ENCODE measurements around the gene GATC. TPM values are rescaled to one million over a fixed set of nuclear protein-coding genes. Genes with fewer than 3 reads are reported as not detected.

Gene GATC
- total RNA-seq, 1 donor from 2014 or later = 29.3 TPM

GRCh38 chr12:120497524-120498150 is 51.4 kb downstream of the GATC start:
- ATAC-seq (no peak), DNase-seq (no peak)
- intact Hi-C loops (cut with DNase I) = no loop called here
- Histone ChIP-seq H3K4me1 (peaks cover 20% of the 10 kb centered on the region), H3K36me3 (peaks cover 21% of the 10 kb centered on the region), H3K9me3 (no peaks in the 10 kb centered on the region), H3K27me3 (no peaks in the 10 kb centered on the region), H3K27ac (peak overlapping the region; percentile 90), H3K4me3 (peak overlapping the region; percentile 97)
- no peak for TF ChIP-seq CTCF (IDR thresholded peaks at IDR 0.05)

- intact Hi-C loops (cut with DNase I) = no loop called here
- Histone ChIP-seq H3K27ac (no peak overlapping the region), H3K4me1 (peaks cover 20% of the 10 kb centered on the region), H3K4me3 (no peak overlapping the region), H3K36me3 (peaks cover 34% of the 10 kb centered on the region), H3K27me3 (no peaks in the 10 kb centered on the region), H3K9me3 (no peaks in the 10 kb centered on the region)
- no peak for DNase-seq
- no peak for TF ChIP-seq CTCF (IDR thresholded peaks at IDR 0.05)
- no peak for ATAC-seq
Measured at GRCh38 chr12:120498870-120499515, 52.7 kb downstream of the GATC start.

- intact Hi-C loops (cut with DNase I) = no loop called here
- H3K9me3 ChIP-seq = no peaks in the 10 kb centered on the region
- no peak for ATAC-seq
- H3K4me3 ChIP-seq = no peak overlapping the region
- no peak for TF ChIP-seq CTCF (IDR thresholded peaks at IDR 0.05)
- DNase-seq = no peak
- peaks cover 44% of the 10 kb centered on the region for H3K36me3 ChIP-seq
- no peak overlapping the region for H3K27ac ChIP-seq
- H3K4me1 ChIP-seq = peaks cover 11% of the 10 kb centered on the region
- no peaks in the 10 kb centered on the region for H3K27me3 ChIP-seq
Measured at GRCh38 chr12:120500581-120500980, 54.3 kb downstream of the GATC start.

GRCh38 chr12:120504587-120504986 is 58.3 kb downstream of the GATC start:
- DNase-seq (no peak), ATAC-seq (no peak)
- Histone ChIP-seq H3K4me3 (no peak overlapping the region), H3K27ac (no peak overlapping the region), H3K4me1 (no peaks in the 10 kb centered on the region), H3K9me3 (no peaks in the 10 kb centered on the region), H3K27me3 (no peaks in the 10 kb centered on the region), H3K36me3 (peaks cover 46% of the 10 kb centered on the region)
- intact Hi-C loops (cut with DNase I) = no loop called here
- no peak for TF ChIP-seq CTCF (IDR thresholded peaks at IDR 0.05)

- H3K4me1 ChIP-seq = no peaks in the 10 kb centered on the region
- no peak for DNase-seq
- H3K36me3 ChIP-seq = peaks cover 56% of the 10 kb centered on the region
- no peaks in the 10 kb centered on the region for H3K9me3 ChIP-seq
- ATAC-seq = no peak
- H3K4me3 ChIP-seq = no peak overlapping the region
- H3K27me3 ChIP-seq = no peaks in the 10 kb centered on the region
- intact Hi-C loops (cut with DNase I) = no loop called here
- TF ChIP-seq CTCF (IDR thresholded peaks at IDR 0.05) = no peak
- H3K27ac ChIP-seq = no peak overlapping the region
Measured at GRCh38 chr12:120508537-120508936, 62.3 kb downstream of the GATC start.

Other genes starting within 250 kb of the GATC start
- 1,192 TPM for gene RPLP0, start 245.3 kb upstream of the GATC start, total RNA-seq
- gene PXN, start 180.7 kb upstream of the GATC start, total RNA-seq = 105 TPM
- gene RNU4-2, start 154.5 kb upstream of the GATC start, total RNA-seq = 14,226 TPM
- 2,477 TPM for gene RNU4-1, start 153.2 kb upstream of the GATC start, total RNA-seq
- 2.4 TPM for gene SIRT4, start 144.1 kb upstream of the GATC start, total RNA-seq
- gene PLA2G1B, start 118.7 kb upstream of the GATC start, total RNA-seq = 62.2 TPM
- 0.46 TPM for gene MSI1, start 77.3 kb upstream of the GATC start, total RNA-seq
- 258 TPM for gene COX6A1, start 8.3 kb upstream of the GATC start, total RNA-seq
- 21.1 TPM for gene TRIAP1, start 60 bp upstream of the GATC start, total RNA-seq
- gene SRSF9, start 23.3 kb downstream of the GATC start, total RNA-seq = 116 TPM
- 242 TPM for gene DYNLL1, start 49.7 kb downstream of the GATC start, total RNA-seq
- gene COQ5, start 82.7 kb downstream of the GATC start, total RNA-seq = 19.6 TPM
- gene RNF10, start 87.9 kb downstream of the GATC start, total RNA-seq = 190 TPM
- gene POP5, start 135.0 kb downstream of the GATC start, total RNA-seq = 41.1 TPM
- 0.23 TPM for gene CABP1, start 194.2 kb downstream of the GATC start, total RNA-seq
- gene MLEC, start 240.7 kb downstream of the GATC start, total RNA-seq = 115 TPM